OCI-LY1 (cell line): Measurements from ENCODE around the gene PIWIL4.

ENCODE experiments used
- H2AFZ ChIP-seq: fragments of 200-600 bp; sonication (generic), shearing (Covaris generic); 2 replicates; pipeline ENCODE4 v1.6.0; 2014; ENCODE audit warnings: antibody characterized with exemption, mild to moderate bottlenecking, low read length
- H3F3A ChIP-seq: fragments of 200-600 bp; sonication (generic), shearing (Covaris generic); 2 replicates; pipeline ENCODE4 v1.6.0; 2014; ENCODE audit warnings: mild to moderate bottlenecking, antibody characterized with exemption, low read length, moderate library complexity; ENCODE audit not compliant: insufficient read depth
- H3K27ac ChIP-seq: fragments of 200-600 bp; sonication (generic); 2 replicates; pipeline ENCODE4 v1.5.1; 2014; ENCODE audit warnings: low read length, mixed run types, mild to moderate bottlenecking, low read depth; ENCODE audit not compliant: poor library complexity, severe bottlenecking
- H3K27me3 ChIP-seq: fragments of 200-600 bp; sonication (generic); 2 replicates; pipeline ENCODE4 v1.6.0; 2014; ENCODE audit warnings: antibody characterized with exemption, mild to moderate bottlenecking, low read length, moderate library complexity; ENCODE audit not compliant: insufficient read depth
- H3K36me3 ChIP-seq: fragments of 200-600 bp; sonication (generic); 2 replicates; pipeline ENCODE4 v1.6.1; 2014; ENCODE audit warnings: mild to moderate bottlenecking, antibody characterized with exemption, low read length, moderate library complexity, mixed read lengths; ENCODE audit not compliant: insufficient read depth
- H3K4me1 ChIP-seq: fragments of 200-600 bp; sonication (generic); 2 replicates; pipeline ENCODE4 v1.5.1; 2014; ENCODE audit warnings: mild to moderate bottlenecking, low read length, moderate library complexity; ENCODE audit not compliant: insufficient read depth, severe bottlenecking
- H3K4me2 ChIP-seq: fragments of 200-600 bp; sonication (generic), shearing (Covaris generic); 2 replicates; pipeline ENCODE4 v1.6.1; 2014; ENCODE audit warnings: low read length
- H3K4me3 ChIP-seq: fragments of 200-600 bp; sonication (generic); 2 replicates; pipeline ENCODE4 v1.5.1; 2014; ENCODE audit warnings: low read length, low read depth, mild to moderate bottlenecking, mixed read lengths; ENCODE audit not compliant: poor library complexity, severe bottlenecking
- H3K79me2 ChIP-seq: fragments of 200-600 bp; shearing (Covaris generic); 2 replicates; pipeline ENCODE4 v1.6.1; 2016; ENCODE audit warnings: mixed run types, low read length, mixed read lengths; ENCODE audit not compliant: insufficient read depth
- H3K9ac ChIP-seq: fragments of 200-600 bp; sonication (generic), shearing (Covaris generic); 2 replicates; pipeline ENCODE4 v1.6.1; 2014; ENCODE audit warnings: mild to moderate bottlenecking, low read length, mixed read lengths
- H3K9me2 ChIP-seq: fragments of 200-600 bp; sonication (generic), shearing (Covaris generic); 2 replicates; pipeline ENCODE4 v1.6.1; 2014; ENCODE audit warnings: low read depth, mild to moderate bottlenecking, low read length, mixed read lengths
- H3K9me3 ChIP-seq: fragments of 200-600 bp; shearing (Covaris generic); 2 replicates; pipeline ENCODE4 v1.6.1; 2014; ENCODE audit warnings: low read length, mixed read lengths
- H4K20me1 ChIP-seq: fragments of 200-600 bp; sonication (generic), shearing (Covaris generic); 2 replicates; pipeline ENCODE4 v1.6.0; 2016; ENCODE audit warnings: mild to moderate bottlenecking, low read length; ENCODE audit not compliant: insufficient read depth
- EZH2 ChIP-seq: fragments of 200-600 bp; sonication (generic), shearing (Covaris generic); IDR thresholded peaks from 2 replicates; pipeline ENCODE4 v1.8.0; 2017; ENCODE audit warnings: borderline replicate concordance, mixed run types, mild to moderate bottlenecking, antibody characterized with exemption, low read length, moderate library complexity, mixed read lengths
- TF ChIP-seq, protein P1 (sequence below): fragments of 200-600 bp; sonication (generic), shearing (Covaris generic); IDR thresholded peaks from 2 replicates; pipeline ENCODE4 v1.5.1; 2017; ENCODE audit warnings: mild to moderate bottlenecking, antibody characterized with exemption, low read length, moderate library complexity, mixed read lengths

The PIWIL4 gene

DNA sequence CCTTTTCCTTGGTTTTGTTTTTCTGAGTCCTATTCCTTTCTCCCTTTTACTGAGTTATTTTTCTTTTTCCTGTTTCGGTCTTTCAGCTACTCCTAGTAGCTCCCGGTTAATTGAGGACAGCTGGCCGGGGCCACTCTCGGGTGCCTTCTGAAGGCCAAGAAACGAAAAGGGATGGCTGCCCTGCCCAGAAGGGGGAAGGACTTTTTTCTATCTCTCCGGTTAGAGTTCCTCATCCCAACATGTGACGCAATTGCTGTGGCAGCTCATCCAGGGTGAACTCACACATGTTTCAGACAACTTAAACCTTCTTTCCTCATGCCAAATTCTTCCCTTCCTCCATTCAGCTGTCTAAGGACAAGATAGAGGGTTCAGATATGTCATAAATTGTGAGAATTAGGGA is 83.6 kb downstream of the PIWIL4 start:
- Histone ChIP-seq H3K9ac (no peak overlapping the region), H3K4me3 (no peak overlapping the region), H3K4me1 (no peaks in the 10 kb centered on the region), H3K36me3 (no peaks in the 10 kb centered on the region), H4K20me1 (no peaks in the 10 kb centered on the region), H3K27ac (no peak overlapping the region), H3K9me2 (no peaks in the 10 kb centered on the region), H3F3A (no peaks in the 10 kb centered on the region), H2AFZ (no peak overlapping the region), H3K27me3 (no peaks in the 10 kb centered on the region), H3K79me2 (no peaks in the 10 kb centered on the region), H3K9me3 (no peaks in the 10 kb centered on the region), H3K4me2 (no peak overlapping the region)
- TF ChIP-seq, protein P1, sequence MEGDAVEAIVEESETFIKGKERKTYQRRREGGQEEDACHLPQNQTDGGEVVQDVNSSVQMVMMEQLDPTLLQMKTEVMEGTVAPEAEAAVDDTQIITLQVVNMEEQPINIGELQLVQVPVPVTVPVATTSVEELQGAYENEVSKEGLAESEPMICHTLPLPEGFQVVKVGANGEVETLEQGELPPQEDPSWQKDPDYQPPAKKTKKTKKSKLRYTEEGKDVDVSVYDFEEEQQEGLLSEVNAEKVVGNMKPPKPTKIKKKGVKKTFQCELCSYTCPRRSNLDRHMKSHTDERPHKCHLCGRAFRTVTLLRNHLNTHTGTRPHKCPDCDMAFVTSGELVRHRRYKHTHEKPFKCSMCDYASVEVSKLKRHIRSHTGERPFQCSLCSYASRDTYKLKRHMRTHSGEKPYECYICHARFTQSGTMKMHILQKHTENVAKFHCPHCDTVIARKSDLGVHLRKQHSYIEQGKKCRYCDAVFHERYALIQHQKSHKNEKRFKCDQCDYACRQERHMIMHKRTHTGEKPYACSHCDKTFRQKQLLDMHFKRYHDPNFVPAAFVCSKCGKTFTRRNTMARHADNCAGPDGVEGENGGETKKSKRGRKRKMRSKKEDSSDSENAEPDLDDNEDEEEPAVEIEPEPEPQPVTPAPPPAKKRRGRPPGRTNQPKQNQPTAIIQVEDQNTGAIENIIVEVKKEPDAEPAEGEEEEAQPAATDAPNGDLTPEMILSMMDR, result no peak
- TF ChIP-seq EZH2, result no peak

DNA sequence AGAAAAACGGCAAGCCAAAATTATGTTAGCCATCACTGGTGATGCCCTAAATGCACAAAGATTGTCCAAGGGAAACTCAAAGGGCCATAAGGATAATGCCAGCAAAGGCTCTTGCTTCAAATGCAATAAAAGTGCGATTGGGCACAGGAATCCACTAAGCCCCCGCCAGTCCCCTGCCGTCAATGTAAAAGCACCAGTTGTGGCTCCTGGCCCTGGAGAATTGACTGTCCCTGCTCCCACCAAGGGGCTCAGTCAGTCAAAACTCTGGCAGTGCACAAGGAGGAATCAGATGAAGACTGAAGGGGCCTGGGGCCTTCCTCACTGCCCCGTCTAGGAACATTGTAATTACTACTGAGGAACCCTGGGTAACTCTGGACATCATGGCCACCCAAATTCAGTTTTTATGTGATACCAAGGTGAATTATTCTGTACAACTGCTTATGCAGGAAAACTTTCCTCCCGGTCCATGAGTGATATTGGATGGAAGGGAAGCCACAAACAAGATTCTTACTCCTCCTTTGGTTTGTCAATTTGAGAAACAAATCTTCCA is 85.6 kb downstream of the PIWIL4 start:
- H2AFZ ChIP-seq, result no peak overlapping the region
- H3K36me3 ChIP-seq, result no peaks in the 10 kb centered on the region
- no peaks in the 10 kb centered on the region for H3K9me2 ChIP-seq
- no peaks in the 10 kb centered on the region for H4K20me1 ChIP-seq
- H3K4me1 ChIP-seq, result no peaks in the 10 kb centered on the region
- H3K9ac ChIP-seq, result no peak overlapping the region
- no peak overlapping the region for H3K27ac ChIP-seq
- H3K79me2 ChIP-seq, result no peaks in the 10 kb centered on the region
- TF ChIP-seq, protein P1, result no peak
- no peak for TF ChIP-seq EZH2
- H3K4me3 ChIP-seq, result no peak overlapping the region
- H3K4me2 ChIP-seq, result no peak overlapping the region
- H3F3A ChIP-seq, result no peaks in the 10 kb centered on the region
- H3K27me3 ChIP-seq, result no peaks in the 10 kb centered on the region
- H3K9me3 ChIP-seq, result no peaks in the 10 kb centered on the region

DNA sequence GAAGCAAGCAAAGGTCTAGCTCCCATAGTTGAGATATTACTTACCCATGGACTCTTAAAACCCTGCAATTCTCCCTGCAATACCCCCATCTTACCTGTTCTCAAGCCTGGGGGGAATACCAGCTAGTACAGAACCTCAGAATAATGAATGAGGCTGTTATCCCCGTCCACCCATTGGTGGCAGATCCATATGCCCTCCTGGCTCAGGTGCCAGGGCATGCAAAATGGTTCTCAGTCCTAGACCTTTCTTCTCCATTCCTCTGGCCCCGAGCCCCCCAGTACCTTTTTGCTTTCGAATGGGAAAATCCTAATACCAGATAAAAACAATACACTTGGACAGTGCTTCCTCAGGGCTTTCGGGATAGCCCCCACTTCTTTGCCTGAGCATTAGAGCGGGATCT is 86.4 kb downstream of the PIWIL4 start:
- Histone ChIP-seq H3K4me2 (no peak overlapping the region), H3F3A (no peaks in the 10 kb centered on the region), H3K9me3 (no peaks in the 10 kb centered on the region), H3K27me3 (no peaks in the 10 kb centered on the region), H3K4me3 (no peak overlapping the region), H4K20me1 (no peaks in the 10 kb centered on the region), H3K27ac (no peak overlapping the region), H3K9me2 (no peaks in the 10 kb centered on the region), H3K36me3 (no peaks in the 10 kb centered on the region), H3K79me2 (no peaks in the 10 kb centered on the region), H3K9ac (no peak overlapping the region), H2AFZ (no peak overlapping the region), H3K4me1 (no peaks in the 10 kb centered on the region)
- no peak for TF ChIP-seq EZH2
- TF ChIP-seq, protein P1, result no peak
